Karpas-422 (cell line): ENCODE results near the gene ABLIM1. TPM values are rescaled to one million over a fixed set of nuclear protein-coding genes. Genes with fewer than 3 reads are reported as not detected.

Source experiments
- DNase-seq: peaks from one replicate; pipeline ENCODE4 v3.0.0-alpha.2; 2015
- H2AFZ ChIP-seq: fragments of 200-600 bp; sonication (generic); 2 replicates; pipeline ENCODE4 v1.6.1; 2014; ENCODE audit warnings: antibody characterized with exemption, low read length, mixed read lengths
- H3K27ac ChIP-seq: fragments of 200-600 bp; sonication (generic); 2 replicates; pipeline ENCODE4 v1.5.1; 2014; ENCODE audit warnings: mild to moderate bottlenecking, low read length, moderate library complexity
- H3K27me3 ChIP-seq: fragments of 200-600 bp; sonication (generic); 2 replicates; pipeline ENCODE4 v1.6.1; 2014; ENCODE audit warnings: low read length, mixed read lengths
- H3K36me3 ChIP-seq: fragments of 200-600 bp; sonication (generic); 2 replicates; pipeline ENCODE4 v1.6.1; 2014; ENCODE audit warnings: low read length, mixed read lengths; ENCODE audit not compliant: insufficient read depth
- H3K4me1 ChIP-seq: fragments of 200-600 bp; sonication (generic); 2 replicates; pipeline ENCODE4 v1.6.1; 2014; ENCODE audit warnings: mild to moderate bottlenecking, low read length, mixed read lengths
- H3K4me2 ChIP-seq: fragments of 200-600 bp; sonication (generic); 2 replicates; pipeline ENCODE4 v1.6.1; 2014; ENCODE audit warnings: low read length, low read depth, mild to moderate bottlenecking; ENCODE audit not compliant: poor library complexity, severe bottlenecking
- H3K4me3 ChIP-seq: fragments of 200-600 bp; sonication (generic); 2 replicates; pipeline ENCODE4 v1.5.1; 2014; ENCODE audit warnings: mild to moderate bottlenecking, antibody characterized with exemption, low read length, mixed read lengths
- H3K79me2 ChIP-seq: fragments of 200-600 bp; sonication (generic); 2 replicates; pipeline ENCODE4 v1.6.1; 2014; ENCODE audit warnings: mild to moderate bottlenecking, low read length, mixed read lengths
- H3K9ac ChIP-seq: fragments of 200-600 bp; sonication (generic); 2 replicates; pipeline ENCODE4 v1.6.0; 2014; ENCODE audit warnings: low read length
- H3K9me2 ChIP-seq: fragments of 200-600 bp; sonication (generic), shearing (Covaris generic); replicated peaks from 2 replicates; pipeline ENCODE4 v1.6.0; 2014; ENCODE audit warnings: mild to moderate bottlenecking, low read length, moderate library complexity; ENCODE audit not compliant: insufficient read depth
- H3K9me3 ChIP-seq: fragments of 300-700, 200-600 bp; sonication (generic); 2 replicates; pipeline ENCODE4 v1.6.1; 2014; ENCODE audit warnings: low read length, mixed read lengths
- H4K20me1 ChIP-seq: fragments of 200-600 bp; sonication (generic); 2 replicates; pipeline ENCODE4 v1.6.1; 2014; ENCODE audit warnings: mild to moderate bottlenecking, antibody characterized with exemption, low read length, low read depth; ENCODE audit not compliant: insufficient read depth
- total RNA-seq: library from RNA; depleted of rRNA; stranded (reverse); fragments of >200 nt; shearing (Covaris generic); gene quantifications from 2 replicates; pipeline ENCODE4 v1.2.3, GENCODE V29; 2014; ENCODE audit warnings: low replicate concordance

Gene ABLIM1
- total RNA-seq, 1 experiment from 2014 or later: 131 TPM

DNA sequence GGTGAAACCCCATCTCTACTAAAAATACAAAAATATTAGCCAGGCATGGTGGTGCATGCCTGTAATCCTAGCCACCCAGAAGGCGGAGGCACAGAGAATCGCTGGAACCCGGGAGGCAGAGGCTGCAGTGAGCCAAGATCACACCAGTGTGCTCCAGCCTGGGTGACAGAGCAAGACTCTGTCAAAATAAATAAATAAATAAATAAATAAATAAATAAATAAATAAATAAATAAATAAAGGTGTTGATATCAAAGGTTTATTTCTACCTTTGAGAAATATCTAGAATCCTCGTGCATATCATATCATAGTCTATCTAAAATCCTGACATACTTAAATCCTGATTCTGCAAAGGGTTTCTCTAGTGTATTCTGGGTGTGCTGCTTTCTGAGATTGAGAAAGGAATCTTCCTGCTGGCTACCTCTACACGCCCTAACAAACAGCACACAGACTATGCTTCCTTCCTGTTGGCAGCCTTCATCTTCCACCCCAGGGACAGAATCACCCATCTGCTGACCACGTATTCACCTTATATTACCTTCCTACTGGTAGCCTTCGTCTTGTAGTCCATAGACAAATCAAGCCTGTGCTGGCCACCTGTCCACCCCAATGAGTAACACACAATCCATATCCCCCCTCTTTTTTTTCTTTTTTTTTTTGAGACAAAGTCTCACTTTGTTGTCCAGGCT, 8.7 kb downstream of the ABLIM1 start:
- Histone ChIP-seq H3K79me2 (no peaks in the 10 kb centered on the region), H3K27ac (no peak overlapping the region), H3K4me3 (no peak overlapping the region), H3K4me2 (no peak overlapping the region), H3K9me3 (no peaks in the 10 kb centered on the region), H3K36me3 (no peaks in the 10 kb centered on the region), H3K27me3 (no peaks in the 10 kb centered on the region), H3K4me1 (no peaks in the 10 kb centered on the region), H3K9me2 (no peaks in the 10 kb centered on the region), H3K9ac (no peak overlapping the region), H2AFZ (no peak overlapping the region), H4K20me1 (no peaks in the 10 kb centered on the region)
- DNase-seq: peak; percentile 21

DNA sequence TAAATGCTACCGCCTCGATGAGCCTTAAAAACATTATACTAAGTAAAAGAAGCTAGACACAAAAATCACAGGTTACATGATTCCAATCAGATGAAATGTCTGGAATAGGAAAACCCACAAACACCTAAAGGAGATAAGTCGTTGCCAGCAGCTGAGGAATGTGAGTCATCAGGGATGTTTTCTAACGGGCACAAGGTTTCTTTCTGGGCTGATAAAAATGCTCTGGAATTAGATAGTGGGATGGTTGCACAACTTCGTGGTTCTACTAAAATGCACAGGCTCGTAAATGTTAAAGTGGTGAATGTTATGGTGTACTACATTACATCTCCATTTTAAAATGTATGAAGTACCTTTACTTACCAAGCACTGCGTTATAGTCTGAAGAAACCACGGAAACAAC, 9.7 kb downstream of the ABLIM1 start:
- Histone ChIP-seq H3K4me2 (no peak overlapping the region), H3K4me1 (no peaks in the 10 kb centered on the region), H3K27me3 (no peaks in the 10 kb centered on the region), H3K9me2 (no peaks in the 10 kb centered on the region), H4K20me1 (no peaks in the 10 kb centered on the region), H3K79me2 (no peaks in the 10 kb centered on the region), H3K27ac (no peak overlapping the region), H3K4me3 (no peak overlapping the region), H3K9me3 (no peaks in the 10 kb centered on the region), H2AFZ (no peak overlapping the region), H3K9ac (no peak overlapping the region), H3K36me3 (no peaks in the 10 kb centered on the region)
- DNase-seq: no peak

DNA sequence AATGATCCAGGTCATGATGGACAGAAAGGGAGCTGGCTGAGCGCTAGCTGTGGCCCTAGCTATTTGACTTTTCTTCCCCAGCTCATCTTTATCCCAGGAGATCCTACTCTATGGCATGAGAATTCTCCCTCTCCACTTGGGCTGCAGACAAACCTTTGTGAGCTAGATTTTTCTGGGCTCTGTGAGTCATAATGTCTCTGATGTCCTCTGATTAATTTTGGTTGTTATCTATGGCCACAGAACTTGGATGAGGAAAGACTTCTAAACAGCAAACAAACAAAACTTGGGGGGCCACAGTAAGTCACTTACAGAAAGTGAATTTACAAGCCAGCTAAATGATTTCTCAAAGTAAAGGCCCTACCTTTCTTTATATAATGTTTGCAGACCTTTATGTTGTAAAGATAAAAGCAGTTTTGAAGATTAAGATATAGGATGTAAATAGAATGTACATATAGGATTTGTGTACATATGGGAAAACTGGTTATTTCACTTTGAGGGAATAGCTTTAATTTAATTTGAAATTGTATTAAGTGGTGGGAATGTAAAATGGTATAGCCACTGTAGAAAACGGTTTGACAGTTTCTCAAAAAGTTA, 10.4 kb downstream of the ABLIM1 start:
- Histone ChIP-seq H3K27ac (no peak overlapping the region), H3K36me3 (no peaks in the 10 kb centered on the region), H3K9me3 (no peaks in the 10 kb centered on the region), H2AFZ (no peak overlapping the region), H3K4me2 (no peak overlapping the region), H3K27me3 (no peaks in the 10 kb centered on the region), H3K9ac (no peak overlapping the region), H3K4me3 (no peak overlapping the region), H3K4me1 (no peaks in the 10 kb centered on the region), H4K20me1 (no peaks in the 10 kb centered on the region), H3K79me2 (no peaks in the 10 kb centered on the region), H3K9me2 (no peaks in the 10 kb centered on the region)
- no peak for DNase-seq

DNA sequence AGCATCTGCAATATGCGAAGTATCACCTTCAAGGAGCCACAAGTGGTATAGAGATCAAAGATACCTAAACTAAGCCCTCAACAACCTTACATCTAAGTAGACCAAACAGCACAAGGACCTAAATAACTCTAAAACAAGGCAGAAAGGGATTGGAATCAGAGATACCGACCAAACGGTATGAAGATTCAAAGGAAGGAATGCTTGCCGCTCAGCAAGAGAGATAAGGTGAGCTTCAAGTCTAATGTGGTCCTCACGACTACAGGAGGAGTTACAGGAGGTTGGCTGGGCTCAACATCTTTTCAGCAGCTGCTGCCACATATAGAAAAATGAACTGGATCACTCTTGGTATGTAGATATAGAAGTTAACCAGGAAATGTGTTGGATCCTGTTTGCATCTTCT, 11.6 kb downstream of the ABLIM1 start:
- Histone ChIP-seq H3K4me2 (no peak overlapping the region), H3K79me2 (no peaks in the 10 kb centered on the region), H3K27ac (no peak overlapping the region), H4K20me1 (no peaks in the 10 kb centered on the region), H3K9me2 (no peaks in the 10 kb centered on the region), H3K4me3 (no peak overlapping the region), H3K9ac (no peak overlapping the region), H3K4me1 (no peaks in the 10 kb centered on the region), H3K9me3 (no peaks in the 10 kb centered on the region), H3K27me3 (no peaks in the 10 kb centered on the region), H2AFZ (no peak overlapping the region), H3K36me3 (no peaks in the 10 kb centered on the region)
- no peak for DNase-seq

DNA sequence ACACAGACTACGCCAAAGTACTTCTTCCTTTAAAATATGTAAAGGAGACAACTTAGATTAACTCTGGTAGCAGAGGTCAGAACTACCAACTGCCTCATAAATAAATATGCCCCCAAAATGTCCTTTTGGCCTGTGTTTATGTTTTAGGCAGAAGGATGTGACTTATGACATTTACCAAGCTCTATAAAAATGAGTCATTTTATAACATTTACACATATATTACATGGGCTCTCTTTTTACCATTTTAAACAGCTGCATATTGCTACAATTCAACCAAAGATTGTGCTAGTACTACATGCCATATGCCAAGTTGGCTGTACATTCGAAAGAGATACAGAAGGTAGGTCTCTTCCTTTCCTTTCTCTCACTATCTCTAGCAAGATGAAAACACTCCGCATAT, 12.4 kb downstream of the ABLIM1 start:
- H3K79me2 ChIP-seq: no peaks in the 10 kb centered on the region
- no peaks in the 10 kb centered on the region for H3K27me3 ChIP-seq
- H3K4me3 ChIP-seq: no peak overlapping the region
- no peaks in the 10 kb centered on the region for H3K9me2 ChIP-seq
- no peaks in the 10 kb centered on the region for H3K9me3 ChIP-seq
- no peaks in the 10 kb centered on the region for H4K20me1 ChIP-seq
- DNase-seq: no peak
- H3K9ac ChIP-seq: no peak overlapping the region
- H2AFZ ChIP-seq: no peak overlapping the region
- no peaks in the 10 kb centered on the region for H3K4me1 ChIP-seq
- H3K4me2 ChIP-seq: no peak overlapping the region
- no peaks in the 10 kb centered on the region for H3K36me3 ChIP-seq
- H3K27ac ChIP-seq: no peak overlapping the region

DNA sequence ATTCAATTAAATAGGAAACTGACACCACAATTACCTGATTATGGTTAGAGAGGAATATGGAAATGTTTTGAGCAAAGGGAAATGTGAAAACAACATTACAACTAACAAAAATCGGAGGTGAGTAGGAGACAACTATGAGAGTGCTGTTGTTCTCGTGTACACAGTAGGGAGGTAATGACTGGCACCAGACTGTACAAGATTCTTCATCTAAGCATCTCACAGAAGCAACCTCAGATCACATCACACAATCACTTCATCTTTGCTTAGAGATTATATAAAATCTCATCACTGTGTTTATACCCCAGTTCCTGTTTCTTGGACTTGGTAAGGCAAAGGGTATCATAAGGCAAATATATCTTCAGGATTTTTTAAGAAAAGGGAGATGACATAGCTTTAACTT, 14.9 kb downstream of the ABLIM1 start:
- H3K9me3 ChIP-seq: no peaks in the 10 kb centered on the region
- no peak overlapping the region for H3K27ac ChIP-seq
- no peak overlapping the region for H2AFZ ChIP-seq
- no peak for DNase-seq
- no peaks in the 10 kb centered on the region for H3K9me2 ChIP-seq
- H3K4me1 ChIP-seq: no peaks in the 10 kb centered on the region; the same call in 1 of the 2 replicates
- H3K9ac ChIP-seq: no peak overlapping the region
- no peak overlapping the region for H3K4me2 ChIP-seq
- no peaks in the 10 kb centered on the region for H3K79me2 ChIP-seq
- H3K36me3 ChIP-seq: no peaks in the 10 kb centered on the region
- H3K27me3 ChIP-seq: no peaks in the 10 kb centered on the region
- H3K4me3 ChIP-seq: no peak overlapping the region
- H4K20me1 ChIP-seq: no peaks in the 10 kb centered on the region

DNA sequence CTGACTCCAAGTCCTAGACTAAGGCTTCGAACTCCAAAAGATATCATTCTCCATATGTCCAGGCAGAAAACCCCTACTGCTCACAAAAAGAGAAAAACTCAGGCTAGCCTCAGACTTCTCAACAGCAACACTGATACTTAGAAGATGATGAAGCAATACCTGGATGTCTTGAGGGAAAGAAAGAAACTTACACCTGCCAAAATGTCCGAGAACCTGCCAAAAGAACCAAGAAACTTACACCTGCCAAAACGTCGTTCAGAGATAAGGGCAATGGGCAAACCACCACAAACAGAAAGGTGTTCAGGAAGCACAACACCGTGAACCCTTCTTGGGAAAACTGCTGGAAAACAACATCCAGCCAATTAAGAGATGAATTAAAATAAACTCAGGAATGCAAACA, 15.3 kb downstream of the ABLIM1 start:
- H3K9me2 ChIP-seq: no peaks in the 10 kb centered on the region
- no peak overlapping the region for H2AFZ ChIP-seq
- no peaks in the 10 kb centered on the region for H3K36me3 ChIP-seq
- H3K79me2 ChIP-seq: no peaks in the 10 kb centered on the region
- H3K4me3 ChIP-seq: no peak overlapping the region
- H3K4me2 ChIP-seq: no peak overlapping the region
- H3K9ac ChIP-seq: no peak overlapping the region
- no peaks in the 10 kb centered on the region for H4K20me1 ChIP-seq
- no peak for DNase-seq
- H3K27ac ChIP-seq: no peak overlapping the region
- no peaks in the 10 kb centered on the region for H3K9me3 ChIP-seq
- H3K4me1 ChIP-seq: no peaks in the 10 kb centered on the region; the same call in 1 of the 2 replicates
- H3K27me3 ChIP-seq: no peaks in the 10 kb centered on the region

DNA sequence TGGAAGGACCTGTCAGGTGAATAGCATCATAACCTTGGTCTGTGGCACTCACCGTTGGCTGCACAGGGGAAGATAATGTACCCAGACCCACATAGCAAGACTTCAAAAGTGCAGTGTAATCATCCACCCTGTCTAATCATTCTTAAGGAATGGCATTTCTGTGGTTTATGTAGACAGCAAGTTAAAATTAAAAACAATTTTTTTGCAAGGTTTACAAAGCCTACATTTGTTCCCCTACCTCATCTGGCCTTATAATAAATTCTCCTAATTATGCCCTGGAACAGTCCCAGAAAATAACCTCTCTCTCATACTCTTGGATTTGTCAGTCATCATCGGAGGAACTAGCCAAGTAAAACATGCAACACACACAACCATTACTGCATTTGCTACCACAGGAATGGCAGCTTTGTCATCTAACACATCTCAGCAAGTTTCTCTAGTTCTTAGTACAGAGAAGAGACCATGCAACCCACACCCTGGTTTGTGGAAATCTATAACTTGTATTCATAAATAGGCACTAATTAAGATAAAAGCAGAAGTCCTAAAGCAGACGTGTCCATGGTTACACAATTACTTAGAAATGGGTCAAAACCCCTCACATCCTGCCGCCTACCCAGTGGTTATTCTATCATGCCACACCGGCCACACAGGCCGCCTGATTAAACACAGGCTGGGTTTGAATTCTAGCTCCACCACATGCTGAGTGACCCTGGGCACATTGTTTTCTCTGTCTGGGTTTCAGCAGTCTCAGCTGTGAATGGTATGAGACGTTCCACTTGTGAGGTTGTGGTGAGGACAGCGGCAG, 19.1 kb downstream of the ABLIM1 start:
- H3K4me3 ChIP-seq: no peak overlapping the region
- no peaks in the 10 kb centered on the region for H4K20me1 ChIP-seq
- H2AFZ ChIP-seq: no peak overlapping the region
- no peaks in the 10 kb centered on the region for H3K36me3 ChIP-seq
- H3K79me2 ChIP-seq: no peaks in the 10 kb centered on the region
- no peak overlapping the region for H3K4me2 ChIP-seq
- no peak overlapping the region for H3K27ac ChIP-seq
- H3K9me3 ChIP-seq: no peaks in the 10 kb centered on the region
- DNase-seq: no peak
- H3K9me2 ChIP-seq: no peaks in the 10 kb centered on the region
- no peaks in the 10 kb centered on the region for H3K27me3 ChIP-seq
- H3K4me1 ChIP-seq: no peaks in the 10 kb centered on the region; the same call in 1 of the 2 replicates
- no peak overlapping the region for H3K9ac ChIP-seq
